GM23338 (cell line): ENCODE results near the gene DCP1B. TPM values are rescaled to one million over a fixed set of nuclear protein-coding genes. Genes with fewer than 3 reads are reported as not detected.

ENCODE experiments used
- ATAC-seq: fragments of 200-7000 bp; cut with Tn5 transposase; 3 replicates; pipeline ENCODE4 v1.9.1; 2020
- DNase-seq: peaks from one replicate; pipeline ENCODE4 v3.0.0-alpha.2; 2015; ENCODE audit warnings: low spot score
- H2AFZ ChIP-seq: fragments of 200-600 bp; sonication (generic); 2 replicates; pipeline ENCODE4 v1.8.0; 2016; ENCODE audit warnings: antibody characterized with exemption, mild to moderate bottlenecking, moderate library complexity
- H3F3A ChIP-seq: fragments of 200-600 bp; sonication (generic); replicated peaks from 2 replicates; pipeline ENCODE4 v1.8.0; 2017; ENCODE audit warnings: antibody characterized with exemption, mixed run types, low read depth
- H3K27ac ChIP-seq: fragments of 200-600 bp; sonication (generic); 2 replicates; pipeline ENCODE4 v1.6.1; 2016; ENCODE audit warnings: low read depth
- H3K27me3 ChIP-seq: fragments of 200-600 bp; sonication (generic); 2 replicates; pipeline ENCODE4 v1.8.0; 2016; ENCODE audit warnings: mild to moderate bottlenecking, mixed run types, moderate library complexity; ENCODE audit not compliant: insufficient read depth
- H3K36me3 ChIP-seq: fragments of 200-600 bp; sonication (generic); 2 replicates; pipeline ENCODE4 v1.8.0; 2016; ENCODE audit warnings: mild to moderate bottlenecking; ENCODE audit not compliant: insufficient read depth
- H3K4me1 ChIP-seq: fragments of 200-600 bp; sonication (generic); 2 replicates; pipeline ENCODE4 v1.8.0; 2016; ENCODE audit warnings: mild to moderate bottlenecking, moderate library complexity; ENCODE audit not compliant: insufficient read depth
- H3K4me2 ChIP-seq: fragments of 200-600 bp; sonication (generic); 2 replicates; pipeline ENCODE4 v1.7.1; 2017; ENCODE audit warnings: mixed run types
- H3K4me3 ChIP-seq: fragments of 200-600 bp; sonication (generic); 2 replicates; pipeline ENCODE4 v1.6.1; 2016; ENCODE audit warnings: mixed run types
- H3K79me2 ChIP-seq: fragments of 200-600 bp; sonication (generic); replicated peaks from 2 replicates; pipeline ENCODE4 v1.8.0; 2017; ENCODE audit warnings: mild to moderate bottlenecking; ENCODE audit not compliant: insufficient read depth
- H3K9me2 ChIP-seq: fragments of 200-600 bp; sonication (generic); 2 replicates; pipeline ENCODE4 v1.8.0; 2017; ENCODE audit not compliant: insufficient read depth
- H4K20me1 ChIP-seq: fragments of 200-600 bp; sonication (generic); replicated peaks from 2 replicates; pipeline ENCODE4 v1.8.0; 2017; ENCODE audit warnings: mild to moderate bottlenecking; ENCODE audit not compliant: insufficient read depth
- H3K27ac Mint-ChIP-seq: 2 replicates; pipeline ENCODE4 v1.8.0; 2020; ENCODE audit warnings: inconsistent platforms, mild to moderate bottlenecking, moderate library complexity, mixed read lengths
- H3K27me3 Mint-ChIP-seq: 3 replicates; pipeline ENCODE4 v1.8.0; 2022; ENCODE audit warnings: low read depth, mild to moderate bottlenecking, moderate library complexity, mixed read lengths, inconsistent platforms; ENCODE audit not compliant: insufficient read depth, poor library complexity
- H3K36me3 Mint-ChIP-seq: 3 replicates; pipeline ENCODE4 v1.8.0; 2021; ENCODE audit warnings: low read depth, mild to moderate bottlenecking, inconsistent platforms, moderate library complexity, mixed read lengths
- H3K4me1 Mint-ChIP-seq: 3 replicates; pipeline ENCODE4 v1.8.0; 2020; ENCODE audit warnings: mild to moderate bottlenecking, inconsistent platforms, mixed read lengths
- H3K4me3 Mint-ChIP-seq: 3 replicates; pipeline ENCODE4 v1.8.0; 2021; ENCODE audit warnings: moderate library complexity, mild to moderate bottlenecking, inconsistent platforms, mixed read lengths
- H3K9me3 Mint-ChIP-seq: 3 replicates; pipeline ENCODE4 v1.8.0; 2020; ENCODE audit warnings: moderate library complexity, mild to moderate bottlenecking, inconsistent platforms, mixed read lengths
- CREB1 ChIP-seq: fragments of 250-450 bp; sonication (Bioruptor Pico); IDR thresholded peaks from 2 replicates; pipeline ENCODE4 v1.5.0; 2020; ENCODE audit warnings: low read depth, mild to moderate bottlenecking, moderate library complexity
- CTCF ChIP-seq, 2 experiments: fragments of 200-600 bp in 1 of 2; sonication (generic) in 1 of 2; conservative IDR thresholded peaks; 2 replicates each; pipeline versions ENCODE4 v1.5.1 to v1.6.1; 2016 to 2017; ENCODE audit warnings: antibody characterized with exemption in 2 of 2, low read depth in 2 of 2, mild to moderate bottlenecking in 2 of 2, moderate library complexity in 1 of 2
- ETS1 ChIP-seq: IDR thresholded peaks from 2 replicates; pipeline ENCODE4 v1.6.1; 2016; ENCODE audit warnings: antibody characterized with exemption
- EZH2 ChIP-seq: fragments of 200-600 bp; sonication (generic); IDR thresholded peaks from one replicate; pipeline ENCODE4 v1.8.0; 2017; ENCODE audit warnings: antibody characterized with exemption, mild to moderate bottlenecking, low read depth; ENCODE audit not compliant: unreplicated experiment
- EZH2phosphoT487 ChIP-seq: fragments of 200-600 bp; sonication (generic); IDR thresholded peaks from one replicate; pipeline ENCODE4 v1.8.1; 2018; ENCODE audit warnings: antibody characterized with exemption; ENCODE audit not compliant: unreplicated experiment
- JUNB ChIP-seq: IDR thresholded peaks from one replicate; pipeline ENCODE4 v1.6.1; 2016; ENCODE audit warnings: antibody characterized with exemption; ENCODE audit not compliant: unreplicated experiment
- NANOG ChIP-seq: IDR thresholded peaks from 2 replicates; pipeline ENCODE4 v1.6.1; 2016; ENCODE audit warnings: antibody characterized with exemption, borderline replicate concordance
- POLR2AphosphoS5 ChIP-seq: IDR thresholded peaks from 2 replicates; pipeline ENCODE4 v1.6.1; 2016; ENCODE audit warnings: antibody characterized with exemption, low read depth
- REST ChIP-seq: IDR thresholded peaks from one replicate; pipeline ENCODE4 v1.6.1; 2018; ENCODE audit warnings: antibody characterized with exemption; ENCODE audit not compliant: unreplicated experiment
- STAT1 ChIP-seq: IDR thresholded peaks from one replicate; pipeline ENCODE4 v1.6.1; 2016; ENCODE audit warnings: antibody characterized with exemption; ENCODE audit not compliant: unreplicated experiment
- ZNF114 ChIP-seq: fragments of 250-450 bp; sonication (Bioruptor Pico); IDR thresholded peaks from 2 replicates; pipeline ENCODE4 v1.5.0; 2020; ENCODE audit warnings: mild to moderate bottlenecking, moderate library complexity
- ZNF331 ChIP-seq: fragments of 250-450 bp; sonication (Bioruptor Pico); IDR thresholded peaks from 2 replicates; pipeline ENCODE4 v1.5.0; 2020; ENCODE audit warnings: low read depth, mild to moderate bottlenecking, moderate library complexity
- ZNF462 ChIP-seq: fragments of 250-450 bp; sonication (Bioruptor Pico); IDR thresholded peaks from 2 replicates; pipeline ENCODE4 v1.5.0; 2020; ENCODE audit warnings: mild to moderate bottlenecking, moderate library complexity
- polyA plus RNA-seq: library from polyadenylated mRNA; unstranded; fragments of >200 nt; fragmentation: Nextera tagmentation; extraction: Ambion mirVana; gene quantifications from 2 replicates; pipeline ENCODE4 v1.2.1, GENCODE V29; 2016
- total RNA-seq: library from RNA; depleted of rRNA; stranded (reverse); fragments of >200 nt; shearing (Covaris generic); gene quantifications from 2 replicates; pipeline ENCODE4 v1.2.3, GENCODE V29; 2014

DCP1B gene
- total and polyA plus RNA-seq, 2 experiments from 2014 or later = 24.4 to 29.8 TPM

- Histone ChIP-seq H3K4me2 (peak overlapping the region; percentile 6), H3K79me2 (peaks cover 9% of the 10 kb centered on the region; the same call in 1 of the 2 replicates), H2AFZ (no peak overlapping the region), H3K9me2 (no peaks in the 10 kb centered on the region), H3K27me3 (no peaks in the 10 kb centered on the region), H3K4me3 (0 out of 2 replicates have a peak overlapping the region, but pooled peaks have one; percentile 2), H3K36me3 (no peaks in the 10 kb centered on the region), H4K20me1 (no peaks in the 10 kb centered on the region), H3F3A (no peaks in the 10 kb centered on the region), H3K4me1 (peaks cover 37% of the 10 kb centered on the region), H3K27ac (no peak overlapping the region; the same call in 1 of the 2 replicates)
- peak overlapping the region; percentile 79 for H3K27ac Mint-ChIP-seq
- ATAC-seq (peak; percentile 77), DNase-seq (peak; percentile 33)
- H3K4me1 Mint-ChIP-seq = peaks cover 46% of the 10 kb centered on the region
- H3K9me3 Mint-ChIP-seq = no peaks in the 10 kb centered on the region
- H3K27me3 Mint-ChIP-seq = no peaks in the 10 kb centered on the region
- H3K4me3 Mint-ChIP-seq = peak overlapping the region; percentile 26
- H3K36me3 Mint-ChIP-seq = peaks cover 35% of the 10 kb centered on the region
- TF ChIP-seq JUNB = no peak
- TF ChIP-seq EZH2 = no peak
- no peak for TF ChIP-seq STAT1
- no peak for TF ChIP-seq REST
- TF ChIP-seq NANOG = no peak
- no peak for TF ChIP-seq POLR2AphosphoS5
- TF ChIP-seq ZNF462 = no peak
- TF ChIP-seq ZNF331 (CRISPR knock-in tag) = no peak
- TF ChIP-seq CTCF (conservative IDR thresholded peaks at IDR 0.05; ENCODE audit: low read depth in 2 of 2) = no peak
- TF ChIP-seq EZH2phosphoT487 = no peak
- no peak for TF ChIP-seq ETS1
- TF ChIP-seq ZNF114 (CRISPR knock-in tag) = no peak
- TF ChIP-seq CREB1 (CRISPR knock-in tag) = no peak
Measured at GRCh38 chr12:1994429-1995143, 9.7 kb downstream of the DCP1B start.
